Fibroblast of pulmonary artery (primary cell): ENCODE results near the gene TK1.

Experiments used
- DNase-seq: peaks from one replicate; pipeline ENCODE4 v3.0.0-alpha.2; 2010; ENCODE audit warnings: low read depth
- H3K4me3 ChIP-seq: replicated peaks from 2 replicates; pipeline ENCODE4 v1.5.1; 2011; ENCODE audit warnings: low read depth, mild to moderate bottlenecking, control low read depth, low read length, moderate library complexity
- TF ChIP-seq, protein P1 (sequence below): IDR thresholded peaks from 2 replicates; pipeline ENCODE4 v1.5.1; 2011; ENCODE audit warnings: mild to moderate bottlenecking, control low read depth, low read length, inconsistent platforms; ENCODE audit errors: missing control alignments

TK1 gene

DNA sequence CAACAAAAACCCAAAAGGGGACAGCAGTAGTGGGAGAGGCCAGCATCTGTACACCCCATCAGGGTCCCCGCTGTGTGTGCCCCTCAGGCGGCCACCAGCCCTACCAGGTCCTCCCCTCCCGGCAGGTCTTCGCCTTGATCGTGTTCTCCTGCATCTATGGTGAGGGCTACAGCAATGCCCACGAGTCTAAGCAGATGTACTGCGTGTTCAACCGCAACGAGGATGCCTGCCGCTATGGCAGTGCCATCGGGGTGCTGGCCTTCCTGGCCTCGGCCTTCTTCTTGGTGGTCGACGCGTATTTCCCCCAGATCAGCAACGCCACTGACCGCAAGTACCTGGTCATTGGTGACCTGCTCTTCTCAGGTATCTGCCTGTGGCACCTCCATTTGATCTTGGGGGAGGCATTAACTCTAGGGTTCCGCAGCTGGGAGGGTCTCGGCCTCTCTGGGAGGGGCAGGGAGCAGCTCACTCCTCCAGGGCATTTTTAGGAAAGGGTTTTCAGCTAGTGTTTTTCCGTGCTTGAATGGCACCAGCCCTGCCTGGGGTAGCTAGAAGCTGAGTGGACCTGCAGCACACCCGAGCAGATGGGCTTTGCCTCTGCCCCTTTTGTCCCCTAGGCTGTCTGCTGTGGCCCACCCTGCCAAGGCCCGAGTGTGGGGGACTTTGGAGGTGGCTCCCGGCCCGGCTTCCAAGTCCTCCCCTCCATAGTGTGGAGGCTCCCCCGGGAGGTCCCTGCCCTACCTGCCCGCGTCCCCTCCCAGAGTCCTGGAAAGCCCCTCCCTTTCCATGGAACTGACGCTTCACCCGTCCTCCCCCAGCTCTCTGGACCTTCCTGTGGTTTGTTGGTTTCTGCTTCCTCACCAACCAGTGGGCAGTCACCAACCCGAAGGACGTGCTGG is 15.9 kb downstream of the TK1 start:
- DNase-seq, result no peak
- TF ChIP-seq, protein P1, sequence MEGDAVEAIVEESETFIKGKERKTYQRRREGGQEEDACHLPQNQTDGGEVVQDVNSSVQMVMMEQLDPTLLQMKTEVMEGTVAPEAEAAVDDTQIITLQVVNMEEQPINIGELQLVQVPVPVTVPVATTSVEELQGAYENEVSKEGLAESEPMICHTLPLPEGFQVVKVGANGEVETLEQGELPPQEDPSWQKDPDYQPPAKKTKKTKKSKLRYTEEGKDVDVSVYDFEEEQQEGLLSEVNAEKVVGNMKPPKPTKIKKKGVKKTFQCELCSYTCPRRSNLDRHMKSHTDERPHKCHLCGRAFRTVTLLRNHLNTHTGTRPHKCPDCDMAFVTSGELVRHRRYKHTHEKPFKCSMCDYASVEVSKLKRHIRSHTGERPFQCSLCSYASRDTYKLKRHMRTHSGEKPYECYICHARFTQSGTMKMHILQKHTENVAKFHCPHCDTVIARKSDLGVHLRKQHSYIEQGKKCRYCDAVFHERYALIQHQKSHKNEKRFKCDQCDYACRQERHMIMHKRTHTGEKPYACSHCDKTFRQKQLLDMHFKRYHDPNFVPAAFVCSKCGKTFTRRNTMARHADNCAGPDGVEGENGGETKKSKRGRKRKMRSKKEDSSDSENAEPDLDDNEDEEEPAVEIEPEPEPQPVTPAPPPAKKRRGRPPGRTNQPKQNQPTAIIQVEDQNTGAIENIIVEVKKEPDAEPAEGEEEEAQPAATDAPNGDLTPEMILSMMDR, result no peak
- no peak overlapping the region for H3K4me3 ChIP-seq

- TF ChIP-seq, protein P1, result no peak
- H3K4me3 ChIP-seq, result peak overlapping the region; percentile 47
- peak; percentile 25 for DNase-seq
Observed at GRCh38 chr17:78168903-78169793, 17.7 kb downstream of the TK1 start.

GRCh38 chr17:78168242-78168902 is 18.5 kb downstream of the TK1 start, which contains the start of gene SYNGR2:
SYNGR2 (plus strand) TSS chr17:78168581; CDS start chr17:78168617, 36 bp downstream.
- peak; percentile 34 for DNase-seq
- TF ChIP-seq, protein P1, result no peak

GRCh38 chr17:78166416-78166815 is 20.4 kb downstream of the TK1 start:
- H3K4me3 ChIP-seq, result no peak overlapping the region
- DNase-seq, result no peak
- TF ChIP-seq, protein P1, result no peak

More at GRCh38 chr17:78168242-78168902, 18.5 kb downstream of the TK1 start, which contains the start of gene SYNGR2:
- H3K4me3 ChIP-seq, result peak within 1 kb of the TSS; percentile 47

GRCh38 chr17:78164748-78165607 is 21.9 kb downstream of the TK1 start:
- no peak for DNase-seq
- no peak overlapping the region for H3K4me3 ChIP-seq
- TF ChIP-seq, protein P1, result no peak
